OCI-LY3 (cell line): Measurements from ENCODE around the gene VRTN.
A peak's percentile ranks its signal among the peaks of the same experiment; 100 is the strongest.

ENCODE experiments used
- H2AFZ ChIP-seq: fragments of 200-600, 300-600 bp; shearing (Covaris generic); 2 replicates; pipeline ENCODE4 v1.6.0; 2014; ENCODE audit warnings: antibody characterized with exemption, low read depth, low read length
- H3K27ac ChIP-seq: fragments of 200-600, 300-600 bp; sonication (generic); 2 replicates; pipeline ENCODE4 v1.5.1; 2014; ENCODE audit warnings: mild to moderate bottlenecking, low read length, moderate library complexity, mixed read lengths
- H3K27me3 ChIP-seq: fragments of 200-600, 300-600 bp; sonication (generic); 2 replicates; pipeline ENCODE4 v1.6.1; 2014; ENCODE audit warnings: low read depth, low read length, mixed read lengths
- H3K36me3 ChIP-seq: fragments of 200-600, 300-600 bp; sonication (generic); replicated peaks from 2 replicates; pipeline ENCODE3; 2014; ENCODE audit warnings: low read depth, low read length, mixed read lengths
- H3K4me1 ChIP-seq: fragments of 300-600, 200-600 bp; sonication (generic); 2 replicates; pipeline ENCODE4 v1.6.1; 2014; ENCODE audit warnings: low read length, mixed read lengths
- H3K4me2 ChIP-seq: fragments of 200-600, 300-600 bp; sonication (generic); 2 replicates; pipeline ENCODE4 v1.6.1; 2014; ENCODE audit warnings: low read length, mixed read lengths
- H3K4me3 ChIP-seq: fragments of 300-600, 200-600 bp; sonication (generic); 2 replicates; pipeline ENCODE4 v1.5.1; 2014; ENCODE audit warnings: antibody characterized with exemption, mild to moderate bottlenecking, low read length, moderate library complexity
- H3K79me2 ChIP-seq: fragments of 300-600, 200-600 bp; shearing (Covaris generic); 2 replicates; pipeline ENCODE4 v1.6.1; 2014; ENCODE audit warnings: mild to moderate bottlenecking, low read length, mixed read lengths
- H3K9ac ChIP-seq: fragments of 300-600, 200-600 bp; shearing (Covaris generic); 2 replicates; pipeline ENCODE4 v1.6.0; 2014; ENCODE audit warnings: mild to moderate bottlenecking, low read length, moderate library complexity
- H3K9me3 ChIP-seq: fragments of 200-600, 300-600 bp; shearing (Covaris generic); 2 replicates; pipeline ENCODE4 v1.6.1; 2014; ENCODE audit warnings: low read length, mixed read lengths; ENCODE audit not compliant: insufficient read depth
- H4K20me1 ChIP-seq: fragments of 200-600, 300-600 bp; sonication (generic); 2 replicates; pipeline ENCODE4 v1.6.1; 2016; ENCODE audit warnings: low read length, mixed read lengths; ENCODE audit not compliant: insufficient read depth
- CTCF ChIP-seq: fragments of 200-600, 300-600 bp; sonication (generic); IDR thresholded peaks from 2 replicates; pipeline ENCODE4 v1.5.1; 2014; ENCODE audit warnings: antibody characterized with exemption, low read length, low read depth
- EZH2phosphoT487 ChIP-seq: fragments of 200-600 bp; shearing (Covaris generic); IDR thresholded peaks from 2 replicates; pipeline ENCODE4 v1.6.1; 2018; ENCODE audit warnings: antibody characterized with exemption, mixed run types, low read depth

VRTN gene, protein sequence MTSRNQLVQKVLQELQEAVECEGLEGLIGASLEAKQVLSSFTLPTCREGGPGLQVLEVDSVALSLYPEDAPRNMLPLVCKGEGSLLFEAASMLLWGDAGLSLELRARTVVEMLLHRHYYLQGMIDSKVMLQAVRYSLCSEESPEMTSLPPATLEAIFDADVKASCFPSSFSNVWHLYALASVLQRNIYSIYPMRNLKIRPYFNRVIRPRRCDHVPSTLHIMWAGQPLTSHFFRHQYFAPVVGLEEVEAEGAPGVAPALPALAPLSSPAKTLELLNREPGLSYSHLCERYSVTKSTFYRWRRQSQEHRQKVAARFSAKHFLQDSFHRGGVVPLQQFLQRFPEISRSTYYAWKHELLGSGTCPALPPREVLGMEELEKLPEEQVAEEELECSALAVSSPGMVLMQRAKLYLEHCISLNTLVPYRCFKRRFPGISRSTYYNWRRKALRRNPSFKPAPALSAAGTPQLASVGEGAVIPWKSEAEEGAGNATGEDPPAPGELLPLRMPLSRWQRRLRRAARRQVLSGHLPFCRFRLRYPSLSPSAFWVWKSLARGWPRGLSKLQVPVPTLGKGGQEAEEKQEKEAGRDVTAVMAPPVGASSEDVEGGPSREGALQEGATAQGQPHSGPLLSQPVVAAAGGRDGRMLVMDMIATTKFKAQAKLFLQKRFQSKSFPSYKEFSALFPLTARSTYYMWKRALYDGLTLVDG

GRCh38 chr14:74348241-74348734, at the start of gene VRTN:
Gene VRTN, plus strand, starts transcription at chr14:74348471. Its CDS starts 8,313 bp downstream, at chr14:74356784.
- Histone ChIP-seq H2AFZ (no peak within 1 kb of the TSS), H3K9ac (no peak within 1 kb of the TSS), H3K4me1 (no peaks in the 10 kb centered on the region), H3K36me3 (no peaks in the 10 kb centered on the region), H3K4me2 (no peak within 1 kb of the TSS), H3K27ac (no peak within 1 kb of the TSS), H4K20me1 (no peaks in the 10 kb centered on the region), H3K9me3 (no peaks in the 10 kb centered on the region), H3K79me2 (no peaks in the 10 kb centered on the region), H3K4me3 (no peak within 1 kb of the TSS), H3K27me3 (peaks cover 10% of the 10 kb centered on the region; the same call in 1 of the 2 replicates)
- TF ChIP-seq CTCF, result no peak
- TF ChIP-seq EZH2phosphoT487, result no peak

DNA sequence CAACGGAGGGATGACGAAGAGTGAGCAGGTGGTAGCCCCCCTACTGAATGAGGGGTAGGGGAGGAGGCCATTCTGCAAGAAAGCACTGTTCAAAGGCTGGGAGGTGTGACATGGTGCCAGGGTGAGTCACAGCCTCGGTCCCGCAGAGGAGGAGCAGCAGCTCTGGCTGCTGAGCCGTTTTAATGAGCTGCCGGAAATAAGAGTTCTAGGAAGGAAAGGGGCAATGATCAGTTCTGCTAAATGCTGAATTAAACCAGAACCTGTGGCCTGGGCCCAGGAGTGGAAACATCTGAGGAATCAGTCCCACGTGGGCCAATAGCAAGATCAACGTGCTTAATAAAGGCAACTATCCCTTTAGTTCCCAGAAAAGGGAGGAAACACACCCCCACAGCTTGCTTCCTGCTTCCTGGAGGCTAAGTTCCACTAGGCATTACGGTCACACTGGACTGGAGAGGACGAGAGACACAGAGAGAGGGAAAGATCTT, 49.2 kb upstream of the VRTN start:
- TF ChIP-seq CTCF (no peak), EZH2phosphoT487 (no peak)
- Histone ChIP-seq H3K79me2 (peaks cover 28% of the 10 kb centered on the region), H2AFZ (no peak overlapping the region), H3K9me3 (no peaks in the 10 kb centered on the region), H3K9ac (no peak overlapping the region), H3K36me3 (peaks cover 13% of the 10 kb centered on the region), H3K4me3 (no peak overlapping the region), H3K27me3 (no peaks in the 10 kb centered on the region), H4K20me1 (peaks cover 3% of the 10 kb centered on the region), H3K4me1 (peaks cover 10% of the 10 kb centered on the region), H3K4me2 (no peak overlapping the region), H3K27ac (no peak overlapping the region)

GRCh38 chr14:74301594-74302151, 46.6 kb upstream of the VRTN start:
- Histone ChIP-seq H3K4me1 (peaks cover 10% of the 10 kb centered on the region), H4K20me1 (peaks cover 2% of the 10 kb centered on the region), H3K27me3 (no peaks in the 10 kb centered on the region), H3K4me3 (peak overlapping the region; percentile 90), H3K27ac (0 out of 2 replicates have a peak overlapping the region, but pooled peaks have one; percentile 61), H2AFZ (no peak overlapping the region), H3K9me3 (no peaks in the 10 kb centered on the region), H3K4me2 (peak overlapping the region; percentile 71), H3K36me3 (peaks cover 10% of the 10 kb centered on the region), H3K9ac (peak overlapping the region; percentile 77), H3K79me2 (peaks cover 28% of the 10 kb centered on the region)
- TF ChIP-seq CTCF (no peak), EZH2phosphoT487 (no peak)
